Neuronal stem cell (in vitro differentiated cells): ENCODE data around the gene ADTRP.

Experiments used
- DNase-seq: peaks from one replicate; pipeline ENCODE4 v3.0.0-alpha.2; 2013; ENCODE audit warnings: low spot score
- H2AFZ ChIP-seq: one replicate; pipeline ENCODE4 v1.6.1; 2013; ENCODE audit warnings: mild to moderate bottlenecking, low read length, inconsistent platforms
- H2AK5ac ChIP-seq: 2 replicates; pipeline ENCODE4 v1.6.1; 2013; ENCODE audit warnings: low read depth, mild to moderate bottlenecking, inconsistent platforms, low read length, moderate library complexity, mixed read lengths
- H2BK120ac ChIP-seq: 2 replicates; pipeline ENCODE4 v1.6.1; 2013; ENCODE audit warnings: low read depth, mild to moderate bottlenecking, inconsistent platforms, low read length, moderate library complexity, mixed read lengths
- H2BK12ac ChIP-seq: one replicate; pipeline ENCODE4 v1.6.1; 2013; ENCODE audit warnings: low read length, inconsistent platforms
- H2BK15ac ChIP-seq: 2 replicates; pipeline ENCODE4 v1.6.1; 2013; ENCODE audit warnings: mild to moderate bottlenecking, low read length, inconsistent platforms, mixed read lengths
- H2BK5ac ChIP-seq: one replicate; pipeline ENCODE4 v1.6.1; 2013; ENCODE audit warnings: inconsistent platforms, mild to moderate bottlenecking, low read length, moderate library complexity
- H3K14ac ChIP-seq: one replicate; pipeline ENCODE4 v1.6.1; 2013; ENCODE audit warnings: low read length, inconsistent platforms
- H3K18ac ChIP-seq: 2 replicates; pipeline ENCODE4 v1.6.1; 2013; ENCODE audit warnings: low read length, inconsistent platforms
- H3K23ac ChIP-seq: 2 replicates; pipeline ENCODE4 v1.6.1; 2013; ENCODE audit warnings: low read depth, mild to moderate bottlenecking, mixed read lengths, low read length, inconsistent platforms; ENCODE audit not compliant: poor library complexity
- H3K27ac ChIP-seq: replicated peaks from 3 replicates; pipeline ENCODE4 v1.5.1; 2013; ENCODE audit warnings: low read length, inconsistent platforms
- H3K27me3 ChIP-seq, 3 experiments: 2 replicates each; pipeline ENCODE4 v1.6.1; 2013; ENCODE audit warnings: low read length in 3 of 3, mild to moderate bottlenecking in 2 of 3, inconsistent platforms in 1 of 3, low read depth in 1 of 3, mixed read lengths in 1 of 3, moderate library complexity in 1 of 3; ENCODE audit not compliant: control insufficient read depth in 3 of 3, insufficient read depth in 3 of 3
- H3K36me3 ChIP-seq, 2 donors: replicated peaks in 1 of 2; 2 replicates each; pipeline ENCODE4 v1.6.1; 2013; ENCODE audit warnings: low read length in 2 of 2; ENCODE audit not compliant: control insufficient read depth in 2 of 2, insufficient read depth in 2 of 2
- H3K4ac ChIP-seq: 2 replicates; pipeline ENCODE4 v1.6.1; 2013; ENCODE audit warnings: inconsistent platforms, mild to moderate bottlenecking, low read length, moderate library complexity
- H3K4me1 ChIP-seq, 2 donors: 1 replicate in 1 of 2; 2 replicates in 1 of 2; pipeline ENCODE4 v1.6.1; 2013; ENCODE audit warnings: low read length in 2 of 2, low read depth in 1 of 2; ENCODE audit not compliant: control insufficient read depth in 2 of 2, insufficient read depth in 1 of 2
- H3K4me2 ChIP-seq: one replicate; pipeline ENCODE4 v1.6.1; 2013; ENCODE audit warnings: mild to moderate bottlenecking, low read length, inconsistent platforms; ENCODE audit not compliant: insufficient read depth, poor library complexity, severe bottlenecking
- H3K4me3 ChIP-seq, 2 donors: 2 replicates each; pipeline ENCODE4 v1.5.1; 2013; ENCODE audit warnings: low read length in 2 of 2, mild to moderate bottlenecking in 2 of 2, inconsistent platforms in 1 of 2, moderate library complexity in 1 of 2
- H3K79me1 ChIP-seq: one replicate; pipeline ENCODE4 v1.6.1; 2013; ENCODE audit warnings: low read depth, mild to moderate bottlenecking, inconsistent platforms, low read length, moderate library complexity
- H3K9ac ChIP-seq: one replicate; pipeline ENCODE4 v1.6.1; 2013; ENCODE audit warnings: mild to moderate bottlenecking, low read depth, low read length, inconsistent platforms; ENCODE audit not compliant: poor library complexity
- H3K9me3 ChIP-seq, 2 donors: replicated peaks in 1 of 2; 2 replicates each; pipeline versions ENCODE3 to v1.6.1; 2013; ENCODE audit warnings: low read length in 2 of 2, mild to moderate bottlenecking in 2 of 2, inconsistent platforms in 1 of 2, low read depth in 1 of 2, mixed read lengths in 1 of 2, moderate library complexity in 1 of 2; ENCODE audit not compliant: control insufficient read depth in 2 of 2, insufficient read depth in 1 of 2
- H4K8ac ChIP-seq: one replicate; pipeline ENCODE4 v1.6.1; 2013; ENCODE audit warnings: low read depth, mild to moderate bottlenecking, inconsistent platforms, low read length, moderate library complexity
- H4K91ac ChIP-seq: one replicate; pipeline ENCODE4 v1.6.1; 2013; ENCODE audit warnings: low read length, low read depth, mild to moderate bottlenecking, inconsistent platforms; ENCODE audit not compliant: poor library complexity
- WGBS, 2 donors: extraction: QIAGEN DNeasy Blood & Tissue Kit; methylation state at CpG; one replicate each; pipeline ENCODE4 v1.1.7; 2013; ENCODE audit warnings: missing lambda C conversion rate in 2 of 2, mixed read lengths in 1 of 2; ENCODE audit not compliant: insufficient read length in 2 of 2, insufficient replicate concordance in 1 of 2; ENCODE audit errors: extremely low coverage in 2 of 2; 5-methylcytosine and 5-hydroxymethylcytosine counted together

ADTRP gene

DNA sequence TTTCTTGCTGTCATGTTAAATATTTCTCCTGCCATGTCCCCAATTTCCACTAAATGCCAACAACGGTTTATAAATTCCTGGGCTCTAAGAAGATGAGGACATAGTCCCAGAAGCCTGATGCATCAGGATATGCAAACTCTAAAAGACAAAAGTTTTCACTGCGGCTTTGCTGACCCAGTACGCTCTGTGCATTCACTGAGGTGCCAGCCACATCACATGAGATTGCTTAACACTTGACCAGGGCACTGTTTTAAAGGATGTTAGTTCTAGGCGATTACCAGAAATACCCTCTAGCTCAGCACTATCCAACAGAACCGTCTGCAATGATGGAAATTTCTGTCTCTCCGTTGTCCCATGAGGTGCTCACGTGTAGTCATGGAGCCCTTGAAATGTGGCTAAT, 19.9 kb upstream of the ADTRP start:
- H2AK5ac ChIP-seq, result no peak overlapping the region
- H3K27me3 ChIP-seq, result no peaks in the 10 kb centered on the region
- H2AFZ ChIP-seq, result no peak overlapping the region
- H2BK5ac ChIP-seq, result no peak overlapping the region
- H3K9me3 ChIP-seq, result no peaks in the 10 kb centered on the region
- no peak overlapping the region for H3K14ac ChIP-seq
- H2BK120ac ChIP-seq, result no peak overlapping the region
- H3K23ac ChIP-seq, result no peak overlapping the region
- no peak overlapping the region for H3K9ac ChIP-seq
- no peak overlapping the region for H4K91ac ChIP-seq
- H3K27ac ChIP-seq, result no peak overlapping the region
- DNase-seq, result no peak
- no peak overlapping the region for H2BK15ac ChIP-seq
- no peak overlapping the region for H3K4ac ChIP-seq
- no peaks in the 10 kb centered on the region for H3K36me3 ChIP-seq
- no peak overlapping the region for H4K8ac ChIP-seq
- H3K18ac ChIP-seq, result no peak overlapping the region
- WGBS, 2 donors, result no CpG with 5 or more reads among the region's 7 CpGs
- no peak overlapping the region for H3K4me3 ChIP-seq
- H2BK12ac ChIP-seq, result no peak overlapping the region
- peaks cover 1 to 4% of the 10 kb centered on the region in 2 donors for H3K4me1 ChIP-seq
- H3K4me2 ChIP-seq, result no peak overlapping the region
- H3K79me1 ChIP-seq, result no peaks in the 10 kb centered on the region

DNA sequence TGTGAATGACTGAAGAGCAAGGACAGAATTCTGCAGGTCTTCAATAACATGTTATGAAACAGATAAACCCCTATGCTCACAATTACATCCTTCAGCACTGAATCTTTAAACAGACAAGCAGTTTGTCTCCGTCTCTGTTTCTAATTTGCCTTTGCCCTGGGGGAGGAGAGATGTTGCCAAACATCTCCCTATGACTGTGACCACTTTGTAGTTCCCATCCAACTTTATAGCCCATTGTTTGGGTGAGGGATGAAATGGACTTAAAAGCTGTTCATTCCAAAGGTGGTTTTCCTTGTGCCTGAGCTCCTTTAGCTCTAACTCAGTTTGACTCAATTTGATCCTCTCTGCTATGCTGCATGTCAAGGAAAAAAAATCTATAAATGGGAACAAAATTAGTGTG, 19.5 kb upstream of the ADTRP start:
- no peak overlapping the region for H4K8ac ChIP-seq
- H3K4me3 ChIP-seq, result no peak overlapping the region
- no peaks in the 10 kb centered on the region for H3K27me3 ChIP-seq
- no peak overlapping the region for H3K4me2 ChIP-seq
- H3K18ac ChIP-seq, result no peak overlapping the region
- no peak overlapping the region for H3K9ac ChIP-seq
- H3K79me1 ChIP-seq, result no peaks in the 10 kb centered on the region
- H3K27ac ChIP-seq, result no peak overlapping the region
- WGBS, 2 donors, result no CpG with 5 or more reads among the region's 1 CpG
- no peak overlapping the region for H2BK12ac ChIP-seq
- H3K36me3 ChIP-seq, result no peaks in the 10 kb centered on the region
- H3K23ac ChIP-seq, result no peak overlapping the region
- H2BK120ac ChIP-seq, result no peak overlapping the region
- no peak overlapping the region for H3K4ac ChIP-seq
- H2BK15ac ChIP-seq, result no peak overlapping the region
- DNase-seq, result no peak
- H3K14ac ChIP-seq, result no peak overlapping the region
- H2AFZ ChIP-seq, result no peak overlapping the region
- H2BK5ac ChIP-seq, result no peak overlapping the region
- H4K91ac ChIP-seq, result no peak overlapping the region
- no peak overlapping the region for H2AK5ac ChIP-seq
- peaks cover 0 to 2% of the 10 kb centered on the region in 2 donors for H3K4me1 ChIP-seq
- H3K9me3 ChIP-seq, result no peaks in the 10 kb centered on the region

DNA sequence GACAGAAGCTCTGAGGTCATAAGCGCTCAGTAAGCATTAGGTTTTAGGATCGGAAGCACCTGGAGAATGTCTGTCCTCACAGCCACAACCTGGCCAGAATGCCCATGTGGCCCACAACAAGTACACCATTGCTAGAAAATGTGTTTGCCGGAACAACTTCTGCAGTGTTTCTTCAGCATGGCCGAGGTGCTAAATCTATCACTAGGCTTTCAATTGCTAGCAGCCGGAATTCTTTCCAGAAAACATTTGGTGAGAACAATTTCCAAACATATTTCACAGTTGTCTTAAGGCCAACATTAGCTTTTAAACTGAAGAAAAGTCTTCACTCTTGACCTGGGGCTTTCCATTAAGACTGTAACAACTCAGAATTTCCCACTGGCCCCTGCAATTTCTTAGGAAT, 18.2 kb upstream of the ADTRP start:
- no CpG with 5 or more reads among the region's 5 CpGs for WGBS, 2 donors
- H3K4ac ChIP-seq, result no peak overlapping the region

DNA sequence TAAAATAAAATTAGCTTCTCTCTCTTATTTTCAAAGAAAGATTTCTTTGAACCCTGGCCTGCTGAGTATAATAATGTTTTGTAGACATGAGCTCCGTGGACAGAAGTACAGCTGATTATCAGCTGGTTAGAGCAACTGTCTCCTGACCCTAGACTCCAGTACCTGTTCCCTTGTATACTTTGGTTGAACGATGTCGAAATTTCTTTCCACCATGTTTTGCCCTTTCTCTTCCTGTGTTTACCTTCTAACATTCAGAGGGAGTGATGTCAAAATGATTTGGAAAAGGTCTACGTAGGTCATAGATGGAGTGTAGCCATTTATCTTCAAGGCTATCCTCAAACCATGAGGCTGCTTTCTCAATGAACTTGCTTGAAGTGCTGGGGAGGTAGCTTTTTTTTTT, 16.8 kb upstream of the ADTRP start:
- Histone ChIP-seq H2BK12ac (no peak overlapping the region), H4K8ac (no peak overlapping the region), H3K4me2 (no peak overlapping the region), H3K9ac (no peak overlapping the region), H3K27ac (no peak overlapping the region), H3K18ac (no peak overlapping the region), H2AFZ (no peak overlapping the region), H2BK120ac (no peak overlapping the region), H3K9me3 (no peaks in the 10 kb centered on the region), H3K14ac (no peak overlapping the region), H3K4me1 (peaks cover 0 to 10% of the 10 kb centered on the region in 2 donors), H3K79me1 (no peaks in the 10 kb centered on the region), H2BK15ac (no peak overlapping the region), H3K23ac (no peak overlapping the region), H3K4me3 (no peak overlapping the region), H3K36me3 (no peaks in the 10 kb centered on the region), H4K91ac (no peak overlapping the region), H3K27me3 (no peaks in the 10 kb centered on the region), H3K4ac (no peak overlapping the region), H2BK5ac (no peak overlapping the region), H2AK5ac (no peak overlapping the region)
- WGBS, 2 donors, result no CpG with 5 or more reads among the region's 4 CpGs
- no peak for DNase-seq

More for the DNA sequence above, 18.2 kb upstream of the ADTRP start:
- Histone ChIP-seq H3K27me3 (no peaks in the 10 kb centered on the region), H4K91ac (no peak overlapping the region), H2BK15ac (no peak overlapping the region), H3K4me3 (no peak overlapping the region), H3K36me3 (no peaks in the 10 kb centered on the region), H2BK5ac (no peak overlapping the region), H3K9ac (no peak overlapping the region), H2BK120ac (no peak overlapping the region), H3K79me1 (no peaks in the 10 kb centered on the region), H3K23ac (no peak overlapping the region), H3K4me2 (no peak overlapping the region), H3K27ac (no peak overlapping the region), H3K18ac (no peak overlapping the region), H3K4me1 (no peaks in the 10 kb centered on the region), H2AK5ac (no peak overlapping the region), H2AFZ (no peak overlapping the region), H4K8ac (no peak overlapping the region), H3K9me3 (no peaks in the 10 kb centered on the region), H2BK12ac (no peak overlapping the region), H3K14ac (no peak overlapping the region)
- DNase-seq, result no peak
